A549 (cell line): Measurements from ENCODE around the gene UNC13C.

Experiments
- CTCF ChIP-seq: fragments of >200 bp; sonication (Bioruptor Twin); formaldehyde crosslinking; IDR thresholded peaks from 3 replicates; pipeline ENCODE4 v1.5.1; 2016
- ESRRA ChIP-seq: fragments of 150-350 bp; IDR thresholded peaks from 2 replicates; pipeline ENCODE4 v1.6.1; 2014; ENCODE audit warnings: mild to moderate bottlenecking, low read length, borderline replicate concordance

DNA sequence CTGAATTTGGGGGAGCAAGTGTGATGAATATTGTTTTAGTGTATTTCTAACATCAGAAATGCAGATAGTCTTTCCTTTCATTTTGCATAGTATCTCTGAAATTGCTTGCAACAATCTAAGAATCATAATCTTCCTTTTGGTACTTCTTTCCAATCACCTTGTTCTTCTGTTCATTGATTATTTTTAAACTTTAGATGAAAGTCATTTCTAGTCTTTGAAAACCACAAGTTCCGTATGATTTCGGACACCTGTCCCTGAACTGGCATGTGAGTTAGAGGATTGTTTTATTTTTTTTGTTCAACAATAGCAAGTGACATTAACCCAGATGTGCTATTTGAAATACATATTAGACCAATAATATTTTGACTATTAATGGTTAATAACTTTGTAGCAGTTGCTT lies 329.7 kb downstream of the UNC13C start:
- TF ChIP-seq ESRRA (no peak), CTCF (no peak)
